DND-41 (cell line): Measurements from ENCODE around the gene CXCL11.

Source experiments
- ATAC-seq: fragments of 200-7000 bp; cut with Tn5 transposase; 3 replicates; pipeline ENCODE4 v1.9.1; 2021; ENCODE audit warnings: low read depth; ENCODE audit not compliant: insufficient read depth
- DNase-seq: peaks from one replicate; pipeline ENCODE4 v3.0.0-alpha.2; 2020
- H2AFZ ChIP-seq: 2 replicates; pipeline ENCODE4 v1.6.0; 2012; ENCODE audit warnings: low read depth, low read length
- H3K27ac ChIP-seq: 2 replicates; pipeline ENCODE4 v1.5.1; 2012; ENCODE audit warnings: low read length, inconsistent platforms
- H3K27me3 ChIP-seq: fragments of 200-600 bp; sonication (generic); 2 replicates; pipeline ENCODE4 v1.6.0; 2012; ENCODE audit warnings: low read length, mild to moderate bottlenecking, inconsistent platforms; ENCODE audit not compliant: insufficient read depth, poor library complexity
- H3K36me3 ChIP-seq: 2 replicates; pipeline ENCODE4 v1.5.1; 2012; ENCODE audit warnings: low read length, inconsistent platforms; ENCODE audit not compliant: insufficient read depth
- H3K4me1 ChIP-seq: 2 replicates; pipeline ENCODE4 v1.5.1; 2012; ENCODE audit warnings: mild to moderate bottlenecking, low read length; ENCODE audit not compliant: insufficient read depth
- H3K4me2 ChIP-seq: 2 replicates; pipeline ENCODE4 v1.6.0; 2012; ENCODE audit warnings: mild to moderate bottlenecking, moderate library complexity, low read length, inconsistent platforms; ENCODE audit not compliant: insufficient read depth
- H3K4me3 ChIP-seq, 2 experiments: fragments of 200-600 bp in 1 of 2; shearing (Covaris generic) in 1 of 2; 2 replicates each; pipeline ENCODE4 v1.5.1; 2012 to 2016; ENCODE audit warnings: inconsistent platforms in 2 of 2, low read length in 2 of 2, mild to moderate bottlenecking in 2 of 2, low read depth in 1 of 2, moderate library complexity in 1 of 2
- H3K79me2 ChIP-seq: 2 replicates; pipeline ENCODE4 v1.6.0; 2012; ENCODE audit warnings: low read length, inconsistent platforms; ENCODE audit not compliant: insufficient read depth
- H3K9ac ChIP-seq: 2 replicates; pipeline ENCODE4 v1.6.0; 2012; ENCODE audit warnings: low read depth, mild to moderate bottlenecking, inconsistent platforms, low read length, moderate library complexity
- H3K9me3 ChIP-seq: 2 replicates; pipeline ENCODE4 v1.5.1; 2012; ENCODE audit warnings: low read length, moderate library complexity, mild to moderate bottlenecking, inconsistent platforms; ENCODE audit not compliant: insufficient read depth, severe bottlenecking
- H4K20me1 ChIP-seq: 2 replicates; pipeline ENCODE4 v1.6.0; 2012; ENCODE audit warnings: low read length; ENCODE audit not compliant: insufficient read depth
- EZH2 ChIP-seq: IDR thresholded peaks from 3 replicates; pipeline ENCODE4 v1.6.1; 2012; ENCODE audit warnings: borderline replicate concordance, low read depth, mild to moderate bottlenecking, moderate library complexity, low read length, inconsistent platforms; ENCODE audit not compliant: severe bottlenecking
- TF ChIP-seq, protein P1 (sequence below): IDR thresholded peaks from 2 replicates; pipeline ENCODE4 v1.5.1; 2012; ENCODE audit warnings: borderline replicate concordance, low read length, moderate library complexity, mild to moderate bottlenecking; ENCODE audit not compliant: poor library complexity, severe bottlenecking; ENCODE audit errors: extremely low read depth

CXCL11 gene

DNA sequence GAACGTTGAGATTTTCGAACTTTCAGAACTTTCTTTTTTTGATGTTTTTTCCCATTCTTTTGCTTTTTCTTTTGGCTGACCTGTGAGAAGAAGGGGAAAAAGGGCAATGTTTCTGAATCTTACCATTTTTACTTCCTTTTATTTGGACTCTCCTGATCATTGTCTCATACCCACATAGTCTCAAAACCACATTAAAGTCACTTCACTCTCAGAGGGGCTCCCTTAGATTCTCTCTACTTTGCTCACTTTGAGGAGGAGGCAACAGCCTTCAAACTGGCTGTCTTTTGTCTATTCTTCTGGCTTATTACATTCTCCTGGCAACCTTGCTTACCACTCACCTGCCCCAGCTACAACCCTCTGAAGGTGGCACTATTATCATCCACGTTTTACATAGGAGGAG is 32.2 kb downstream of the CXCL11 start:
- H3K27me3 ChIP-seq, result no peaks in the 10 kb centered on the region
- H3K4me3 ChIP-seq, result no peak overlapping the region
- H3K79me2 ChIP-seq, result no peaks in the 10 kb centered on the region
- no peaks in the 10 kb centered on the region for H3K36me3 ChIP-seq
- H3K4me1 ChIP-seq, result peaks cover 20% of the 10 kb centered on the region
- H3K9me3 ChIP-seq, result no peaks in the 10 kb centered on the region
- ATAC-seq (peak; percentile 84), DNase-seq (peak; percentile 16)
- H2AFZ ChIP-seq, result no peak overlapping the region
- H4K20me1 ChIP-seq, result no peaks in the 10 kb centered on the region
- no peak overlapping the region for H3K9ac ChIP-seq
- H3K4me2 ChIP-seq, result no peak overlapping the region
- TF ChIP-seq EZH2, result no peak
- TF ChIP-seq, protein P1, sequence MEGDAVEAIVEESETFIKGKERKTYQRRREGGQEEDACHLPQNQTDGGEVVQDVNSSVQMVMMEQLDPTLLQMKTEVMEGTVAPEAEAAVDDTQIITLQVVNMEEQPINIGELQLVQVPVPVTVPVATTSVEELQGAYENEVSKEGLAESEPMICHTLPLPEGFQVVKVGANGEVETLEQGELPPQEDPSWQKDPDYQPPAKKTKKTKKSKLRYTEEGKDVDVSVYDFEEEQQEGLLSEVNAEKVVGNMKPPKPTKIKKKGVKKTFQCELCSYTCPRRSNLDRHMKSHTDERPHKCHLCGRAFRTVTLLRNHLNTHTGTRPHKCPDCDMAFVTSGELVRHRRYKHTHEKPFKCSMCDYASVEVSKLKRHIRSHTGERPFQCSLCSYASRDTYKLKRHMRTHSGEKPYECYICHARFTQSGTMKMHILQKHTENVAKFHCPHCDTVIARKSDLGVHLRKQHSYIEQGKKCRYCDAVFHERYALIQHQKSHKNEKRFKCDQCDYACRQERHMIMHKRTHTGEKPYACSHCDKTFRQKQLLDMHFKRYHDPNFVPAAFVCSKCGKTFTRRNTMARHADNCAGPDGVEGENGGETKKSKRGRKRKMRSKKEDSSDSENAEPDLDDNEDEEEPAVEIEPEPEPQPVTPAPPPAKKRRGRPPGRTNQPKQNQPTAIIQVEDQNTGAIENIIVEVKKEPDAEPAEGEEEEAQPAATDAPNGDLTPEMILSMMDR, result no peak
- no peak overlapping the region for H3K27ac ChIP-seq

GRCh38 chr4:76003035-76003434 is 32.8 kb downstream of the CXCL11 start:
- Histone ChIP-seq H3K27ac (no peak overlapping the region), H3K9me3 (no peaks in the 10 kb centered on the region), H4K20me1 (no peaks in the 10 kb centered on the region), H3K4me2 (no peak overlapping the region), H3K4me1 (peaks cover 20% of the 10 kb centered on the region), H3K79me2 (no peaks in the 10 kb centered on the region), H3K36me3 (no peaks in the 10 kb centered on the region), H3K27me3 (no peaks in the 10 kb centered on the region), H2AFZ (no peak overlapping the region), H3K9ac (no peak overlapping the region), H3K4me3 (no peak overlapping the region)
- ATAC-seq (peak; percentile 91), DNase-seq (peak; percentile 65)
- TF ChIP-seq, protein P1, result no peak
- no peak for TF ChIP-seq EZH2

- Histone ChIP-seq H3K27ac (no peak overlapping the region), H3K79me2 (no peaks in the 10 kb centered on the region), H2AFZ (no peak overlapping the region), H3K4me2 (no peak overlapping the region), H4K20me1 (no peaks in the 10 kb centered on the region), H3K36me3 (no peaks in the 10 kb centered on the region), H3K4me1 (peaks cover 20% of the 10 kb centered on the region), H3K4me3 (no peak overlapping the region), H3K9ac (no peak overlapping the region), H3K27me3 (no peaks in the 10 kb centered on the region), H3K9me3 (no peaks in the 10 kb centered on the region)
- ATAC-seq (no peak), DNase-seq (peak; percentile 8)
- TF ChIP-seq, protein P1, result no peak
- no peak for TF ChIP-seq EZH2
Measured at GRCh38 chr4:76002176-76002575, 33.7 kb downstream of the CXCL11 start.

GRCh38 chr4:76001700-76002099 is 34.2 kb downstream of the CXCL11 start:
- H3K79me2 ChIP-seq, result no peaks in the 10 kb centered on the region
- no peak overlapping the region for H3K4me3 ChIP-seq
- H3K36me3 ChIP-seq, result no peaks in the 10 kb centered on the region
- no peaks in the 10 kb centered on the region for H4K20me1 ChIP-seq
- TF ChIP-seq EZH2, result no peak
- TF ChIP-seq, protein P1, result no peak
- no peak overlapping the region for H2AFZ ChIP-seq
- no peaks in the 10 kb centered on the region for H3K27me3 ChIP-seq
- H3K9me3 ChIP-seq, result no peaks in the 10 kb centered on the region
- H3K4me2 ChIP-seq, result no peak overlapping the region
- DNase-seq, result no peak
- peaks cover 20% of the 10 kb centered on the region for H3K4me1 ChIP-seq
- no peak overlapping the region for H3K27ac ChIP-seq
- H3K9ac ChIP-seq, result no peak overlapping the region
- ATAC-seq, result no peak
